Breast epithelium (tissue), 4 donors: ENCODE results near the gene SLC51A. TPM values are rescaled to one million over a fixed set of nuclear protein-coding genes. Genes with fewer than 3 reads are reported as not detected.
"Not testable (repeated sequence)": the region's sequence is repeated elsewhere in the genome, so short reads cannot be mapped to it uniquely, and the experiment has no call there.

ENCODE experiments used
- DNase-seq, 2 donors: peaks; one replicate each; pipeline ENCODE4 v3.0.0-alpha.2; 2019; ENCODE audit warnings: low spot score in 2 of 2
- H3K27ac ChIP-seq, 2 donors: fragments of 200-600 bp; sonication (generic) in 1 of 2; one replicate each; pipeline ENCODE4 v1.5.1; 2016 to 2019; ENCODE audit warnings: mild to moderate bottlenecking in 1 of 2
- H3K27me3 ChIP-seq, 2 donors: fragments of 200-600 bp; sonication (generic) in 1 of 2; one replicate each; pipeline versions ENCODE4 v1.5.1 to v1.6.0; 2017 to 2019; ENCODE audit warnings: control low read depth in 1 of 2, mild to moderate bottlenecking in 1 of 2
- H3K36me3 ChIP-seq: fragments of 200-600 bp; one replicate; pipeline ENCODE4 v1.5.1; 2019
- H3K4me1 ChIP-seq, 2 donors: fragments of 200-600 bp; sonication (generic); one replicate each; pipeline ENCODE4 v1.5.1; 2016 to 2019; ENCODE audit warnings: control low read depth in 1 of 2
- H3K4me3 ChIP-seq, 3 donors: fragments of 200-600 bp; sonication (generic); 1 replicate in 2 of 3; 2 replicates in 1 of 3; pipeline ENCODE4 v1.5.1; 2016 to 2019; ENCODE audit warnings: mild to moderate bottlenecking in 3 of 3, moderate library complexity in 2 of 3
- H3K9me3 ChIP-seq, 2 donors: fragments of 200-600 bp; sonication (generic) in 1 of 2; one replicate each; pipeline ENCODE4 v1.5.1; 2016 to 2019; ENCODE audit warnings: control low read depth in 1 of 2
- CTCF ChIP-seq, 3 donors: fragments of 450-650 bp; IDR thresholded peaks; one replicate each; pipeline ENCODE4 v1.5.1; 2016 to 2017; ENCODE audit warnings: antibody characterized with exemption in 3 of 3, mild to moderate bottlenecking in 3 of 3, moderate library complexity in 3 of 3
- POLR2A ChIP-seq: fragments of 450-650 bp; IDR thresholded peaks from one replicate; pipeline ENCODE4 v1.6.1; 2016; ENCODE audit warnings: antibody characterized with exemption, mild to moderate bottlenecking, moderate library complexity
- POLR2AphosphoS5 ChIP-seq, 3 donors: sonication (generic); formaldehyde crosslinking; IDR thresholded peaks; one replicate each; pipeline ENCODE4 v1.6.1; 2017; ENCODE audit warnings: antibody characterized with exemption in 3 of 3
- intact Hi-C: fragments of 100-400 bp; cut with DNase I; formaldehyde crosslinking; loops from one replicate; pipeline ENCODE4 v1.15.1; 2023; ENCODE audit warnings: low total_unique reads
- total RNA-seq, 3 donors: library from RNA; depleted of rRNA; stranded (reverse); fragments of >200 nt; gene quantifications; one replicate each; pipeline ENCODE4 v1.1.0, GENCODE V29; 2016

The SLC51A gene
- total RNA-seq, result not detected

- Histone ChIP-seq H3K9me3 (no peaks in the 10 kb centered on the region), H3K36me3 (no peaks in the 10 kb centered on the region), H3K4me3 (no peak within 1 kb of the TSS), H3K27ac (no peak within 1 kb of the TSS), H3K27me3 (no peaks in the 10 kb centered on the region), H3K4me1 (no peaks in the 10 kb centered on the region)
- TF ChIP-seq CTCF (IDR thresholded peaks at IDR 0.05) (no peak), POLR2AphosphoS5 (IDR thresholded peaks at IDR 0.05) (no peak), POLR2A (no peak)
- intact Hi-C loops, result no loop called here
- no peak for DNase-seq
Observed at GRCh38 chr3:196216089-196216564, at the start of gene SLC51A. Gene SLC51A, plus strand, starts transcription at chr3:196216534. Its CDS starts 179 bp downstream, at chr3:196216713.

- Histone ChIP-seq H3K27me3 (no peaks in the 10 kb centered on the region), H3K36me3 (no peaks in the 10 kb centered on the region), H3K27ac (no peak overlapping the region), H3K4me3 (no peak overlapping the region), H3K4me1 (no peaks in the 10 kb centered on the region), H3K9me3 (no peaks in the 10 kb centered on the region)
- no peak for TF ChIP-seq CTCF (IDR thresholded peaks at IDR 0.05)
- no peak for TF ChIP-seq POLR2AphosphoS5 (IDR thresholded peaks at IDR 0.05)
- TF ChIP-seq POLR2A, result no peak
- intact Hi-C loops, result no loop called here
- DNase-seq, result no peak
Observed at GRCh38 chr3:196166741-196167140, 49.6 kb upstream of the SLC51A start.

GRCh38 chr3:196168808-196169391 lies 47.4 kb upstream of the SLC51A start:
- DNase-seq, result no peak
- H3K27me3 ChIP-seq, result no peaks in the 10 kb centered on the region
- H3K9me3 ChIP-seq, result no peaks in the 10 kb centered on the region
- H3K4me3 ChIP-seq, result no peak overlapping the region
- intact Hi-C loops, result no loop called here
- H3K27ac ChIP-seq, result no peak overlapping the region
- no peaks in the 10 kb centered on the region for H3K36me3 ChIP-seq
- TF ChIP-seq POLR2A (no peak), CTCF (IDR thresholded peaks at IDR 0.05) (no peak), POLR2AphosphoS5 (IDR thresholded peaks at IDR 0.05) (no peak)
- H3K4me1 ChIP-seq, result no peaks in the 10 kb centered on the region

GRCh38 chr3:196169836-196170240 lies 46.5 kb upstream of the SLC51A start:
- no peak for DNase-seq
- Histone ChIP-seq H3K9me3 (no peaks in the 10 kb centered on the region), H3K27me3 (no peaks in the 10 kb centered on the region), H3K36me3 (no peaks in the 10 kb centered on the region), H3K27ac (no peak overlapping the region), H3K4me3 (no peak overlapping the region), H3K4me1 (no peaks in the 10 kb centered on the region)
- TF ChIP-seq POLR2AphosphoS5 (IDR thresholded peaks at IDR 0.05), result no peak
- TF ChIP-seq CTCF (IDR thresholded peaks at IDR 0.05), result no peak
- no peak for TF ChIP-seq POLR2A
- intact Hi-C loops, result no loop called here

GRCh38 chr3:196170296-196170695 lies 46.0 kb upstream of the SLC51A start:
- H3K27ac ChIP-seq, intact Hi-C loops: not testable (repeated sequence)

GRCh38 chr3:196174652-196175051 lies 41.7 kb upstream of the SLC51A start:
- intact Hi-C loops, result loop anchor here (5.0 kb wide), 1 partner anchor 748 kb away; no protein-coding TSS in a partner anchor
- Histone ChIP-seq H3K9me3 (no peaks in the 10 kb centered on the region), H3K36me3 (no peaks in the 10 kb centered on the region), H3K4me3 (no peak overlapping the region), H3K4me1 (no peaks in the 10 kb centered on the region), H3K27me3 (no peaks in the 10 kb centered on the region), H3K27ac (no peak overlapping the region)
- TF ChIP-seq POLR2A (no peak), POLR2AphosphoS5 (IDR thresholded peaks at IDR 0.05) (no peak)
- no peak for DNase-seq

More at GRCh38 chr3:196170296-196170695, 46.0 kb upstream of the SLC51A start:
- not testable (repeated sequence) for H3K4me1 ChIP-seq, DNase-seq, H3K27me3 ChIP-seq, H3K36me3 ChIP-seq, H3K4me3 ChIP-seq, H3K9me3 ChIP-seq
